C4-2B (cell line): ENCODE data around the gene KLHL17.

Source experiments
- H3K27ac ChIP-seq: fragments of 450-650 bp; 2 replicates; pipeline ENCODE4 v1.5.1; 2017
- ZFX ChIP-seq: fragments of 450-650 bp; IDR thresholded peaks from 2 replicates; pipeline ENCODE4 v1.6.1; 2017
- TF ChIP-seq, protein P1 (sequence below): fragments of 450-650 bp; conservative IDR thresholded peaks from 2 replicates; pipeline ENCODE4 v1.5.1; 2017; ENCODE audit warnings: mild to moderate bottlenecking

Gene KLHL17

DNA sequence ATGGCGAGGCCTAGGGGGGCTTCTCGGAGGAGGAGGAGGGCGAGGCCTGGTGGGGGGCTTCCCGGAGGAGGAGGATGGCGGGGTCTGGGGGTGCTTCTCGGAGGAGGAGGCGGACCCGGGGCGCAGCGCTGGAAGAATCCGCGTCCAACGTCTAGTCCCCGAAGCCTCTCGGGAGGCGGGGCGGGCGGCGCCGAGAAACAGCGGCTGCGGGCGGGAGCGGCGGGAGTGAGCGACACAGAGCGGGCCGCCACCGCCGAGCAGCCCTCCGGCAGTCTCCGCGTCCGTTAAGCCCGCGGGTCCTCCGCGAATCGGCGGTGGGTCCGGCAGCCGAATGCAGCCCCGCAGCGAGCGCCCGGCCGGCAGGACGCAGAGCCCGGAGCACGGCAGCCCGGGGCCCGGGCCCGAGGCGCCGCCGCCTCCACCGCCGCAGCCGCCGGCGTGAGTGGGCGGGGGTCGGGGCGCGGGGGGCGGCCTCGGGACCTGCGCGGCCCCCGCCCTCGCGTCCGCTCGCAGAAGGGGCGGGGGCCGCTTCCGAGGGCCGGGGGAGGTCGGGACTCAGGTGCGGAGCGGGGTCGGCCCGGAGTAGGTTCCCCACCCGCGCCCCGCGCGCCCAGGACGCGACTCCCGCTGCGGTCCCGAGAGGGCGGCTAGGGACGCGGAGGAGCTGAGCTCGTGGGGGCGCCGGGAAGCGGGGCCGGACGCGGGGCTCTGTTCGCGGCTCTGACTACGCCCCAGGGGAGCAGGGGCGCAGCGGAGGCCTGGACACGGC lies at the start of gene KLHL17:
TSS of gene KLHL17 (plus strand) at position 222 of the 769 bp plus-strand sequence. CDS start at position 332, 110 bp downstream.
- TF ChIP-seq, protein P1, sequence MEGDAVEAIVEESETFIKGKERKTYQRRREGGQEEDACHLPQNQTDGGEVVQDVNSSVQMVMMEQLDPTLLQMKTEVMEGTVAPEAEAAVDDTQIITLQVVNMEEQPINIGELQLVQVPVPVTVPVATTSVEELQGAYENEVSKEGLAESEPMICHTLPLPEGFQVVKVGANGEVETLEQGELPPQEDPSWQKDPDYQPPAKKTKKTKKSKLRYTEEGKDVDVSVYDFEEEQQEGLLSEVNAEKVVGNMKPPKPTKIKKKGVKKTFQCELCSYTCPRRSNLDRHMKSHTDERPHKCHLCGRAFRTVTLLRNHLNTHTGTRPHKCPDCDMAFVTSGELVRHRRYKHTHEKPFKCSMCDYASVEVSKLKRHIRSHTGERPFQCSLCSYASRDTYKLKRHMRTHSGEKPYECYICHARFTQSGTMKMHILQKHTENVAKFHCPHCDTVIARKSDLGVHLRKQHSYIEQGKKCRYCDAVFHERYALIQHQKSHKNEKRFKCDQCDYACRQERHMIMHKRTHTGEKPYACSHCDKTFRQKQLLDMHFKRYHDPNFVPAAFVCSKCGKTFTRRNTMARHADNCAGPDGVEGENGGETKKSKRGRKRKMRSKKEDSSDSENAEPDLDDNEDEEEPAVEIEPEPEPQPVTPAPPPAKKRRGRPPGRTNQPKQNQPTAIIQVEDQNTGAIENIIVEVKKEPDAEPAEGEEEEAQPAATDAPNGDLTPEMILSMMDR: no peak
- TF ChIP-seq ZFX: peak; percentile 6; the same call in 1 of the 2 replicates
- H3K27ac ChIP-seq: peak within 1 kb of the TSS; percentile 85

DNA sequence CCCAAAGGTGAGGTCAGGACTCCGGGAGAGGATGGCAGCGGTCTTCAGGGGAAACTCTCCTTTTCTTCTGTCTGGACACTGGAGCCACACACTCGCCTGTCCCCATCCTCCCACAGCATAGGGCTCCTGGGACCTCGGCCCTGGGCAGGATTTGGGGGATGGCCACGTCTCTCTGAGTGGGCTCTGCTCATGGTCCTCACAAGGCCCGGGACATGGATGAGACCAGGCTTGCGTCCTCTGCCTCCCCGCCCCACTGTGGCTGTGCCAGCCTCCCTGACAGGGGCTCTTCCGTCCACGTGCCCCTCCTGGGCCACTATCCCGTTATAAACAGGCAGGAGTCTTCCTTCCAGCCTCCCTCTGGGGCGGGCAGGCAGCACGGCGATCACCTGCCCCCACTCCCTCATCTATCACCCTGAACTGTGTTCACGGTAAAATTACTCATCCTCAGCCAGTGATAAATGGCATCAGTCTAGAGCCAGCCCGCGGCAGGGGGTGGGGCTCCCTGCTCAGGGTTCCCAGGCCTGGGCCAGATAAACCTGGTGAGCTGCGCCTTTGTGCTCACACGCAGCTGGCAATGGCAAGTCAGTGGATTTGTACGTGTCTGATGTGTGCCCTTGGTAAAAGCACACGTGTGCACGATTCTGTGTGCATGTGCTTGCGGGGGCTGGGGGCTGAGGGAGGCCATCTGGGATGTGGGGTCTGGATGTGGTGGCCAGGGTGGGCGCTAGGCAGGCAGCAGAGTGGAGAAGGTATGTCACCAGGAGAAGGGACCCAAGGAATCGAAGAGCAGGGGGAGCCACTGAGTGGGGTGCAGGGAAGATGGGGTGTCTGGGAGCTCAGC lies 49.3 kb upstream of the KLHL17 start:
- no peak overlapping the region for H3K27ac ChIP-seq
- TF ChIP-seq, protein P1: no peak

DNA sequence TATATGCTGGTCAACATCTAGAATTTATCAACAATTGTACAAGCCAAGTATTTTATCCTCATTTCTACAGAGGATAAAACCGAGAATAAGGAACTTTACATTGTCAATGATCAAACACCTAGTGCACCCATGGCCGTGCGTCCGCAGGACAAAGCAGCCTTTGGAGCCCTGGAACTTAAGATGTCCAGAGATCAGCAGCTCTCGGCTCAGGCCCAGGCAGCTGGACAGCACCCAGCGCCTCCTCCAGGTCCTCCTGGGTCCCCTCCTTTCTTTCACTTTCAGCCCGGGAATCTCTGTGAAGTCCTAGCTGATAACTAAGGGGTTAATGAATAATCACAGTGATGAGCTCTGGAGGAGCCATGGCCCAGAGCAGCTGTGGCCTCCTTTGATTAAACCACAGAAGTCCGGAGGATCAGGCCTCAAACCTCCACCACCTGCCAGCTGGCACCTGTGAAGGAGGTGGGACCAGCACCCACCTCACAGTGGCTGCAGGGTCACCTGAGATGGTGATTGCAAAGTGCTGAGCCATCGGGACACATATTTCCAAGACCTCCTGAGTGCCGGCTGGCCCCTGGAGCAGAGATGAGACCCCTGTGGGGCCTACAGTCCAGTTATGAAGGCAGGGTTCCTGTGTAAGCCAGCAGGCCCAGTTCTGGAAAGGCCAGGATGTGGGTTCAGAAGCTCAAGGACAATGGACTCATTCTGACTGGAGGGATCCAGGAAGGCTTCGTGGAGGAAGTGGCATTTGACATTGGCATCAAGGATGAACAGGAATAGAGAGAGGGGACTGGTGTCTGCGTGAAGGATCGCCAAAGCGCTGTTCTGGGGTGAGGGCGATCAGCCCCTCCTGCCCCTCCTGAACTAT lies 48.3 kb upstream of the KLHL17 start:
- no peak overlapping the region for H3K27ac ChIP-seq

DNA sequence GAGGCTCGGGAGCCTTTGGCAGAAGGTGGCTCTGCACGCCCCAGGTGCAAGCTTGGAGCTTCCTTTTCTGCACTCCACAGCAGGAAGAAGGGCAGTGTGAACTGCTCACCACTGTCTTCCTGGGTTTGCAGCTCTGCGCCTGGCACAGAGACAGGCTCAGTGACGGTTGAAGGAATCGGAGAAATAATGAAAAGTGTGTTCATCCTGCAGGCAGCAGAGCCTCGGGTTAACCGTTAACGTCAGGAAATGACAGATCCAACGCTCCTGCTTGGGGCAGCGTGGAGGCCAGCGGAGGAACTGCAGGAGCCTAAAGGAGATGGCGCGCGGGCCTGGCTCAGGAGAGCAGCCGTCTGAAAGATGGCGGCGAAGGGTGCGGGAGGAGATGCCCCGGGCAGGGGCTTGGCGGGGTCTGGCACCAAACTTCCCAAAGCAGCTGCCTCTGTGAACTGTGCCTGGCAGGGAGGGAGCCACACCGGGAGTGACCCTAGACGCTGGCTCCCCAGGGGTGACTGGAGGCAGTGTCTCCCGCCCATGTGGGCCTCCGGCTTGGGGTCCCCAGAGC lies 47.6 kb upstream of the KLHL17 start:
- no peak for TF ChIP-seq ZFX
- TF ChIP-seq, protein P1: no peak; the same call in 1 of the 2 replicates
- no peak overlapping the region for H3K27ac ChIP-seq

More for the DNA sequence above, 48.3 kb upstream of the KLHL17 start:
- TF ChIP-seq, protein P1: no peak
- no peak for TF ChIP-seq ZFX

DNA sequence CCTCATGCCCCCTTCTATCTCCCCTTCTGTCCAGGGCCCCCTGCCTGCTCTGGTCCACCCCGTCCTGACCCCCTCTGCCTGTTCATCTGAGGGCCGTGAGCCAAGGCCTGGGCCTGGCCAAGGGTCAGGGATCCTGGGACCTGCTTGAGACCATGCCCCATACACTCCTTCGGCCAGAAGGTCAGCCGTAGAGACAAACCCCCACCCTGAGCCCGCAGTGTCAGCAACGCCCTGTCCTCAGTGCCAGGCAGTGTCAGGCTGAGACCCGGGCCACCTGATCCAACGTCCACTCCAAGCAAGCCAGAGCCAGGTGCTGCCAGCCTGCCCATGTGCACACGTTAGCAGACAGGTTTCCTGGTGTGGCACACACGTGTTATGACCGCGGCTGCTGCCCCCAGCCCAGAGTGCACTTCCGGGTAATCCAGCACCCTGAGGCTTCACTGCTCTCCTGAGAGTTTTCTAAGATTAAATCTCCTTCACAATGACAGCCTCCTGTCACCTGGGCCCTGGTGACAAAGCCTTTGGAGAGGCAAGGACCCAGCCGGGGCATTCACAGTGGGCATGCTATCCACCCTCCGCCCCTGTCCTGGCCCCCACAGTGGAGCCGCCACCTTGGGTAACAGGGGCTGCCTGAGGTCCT lies 46.8 kb upstream of the KLHL17 start:
- TF ChIP-seq, protein P1: no peak
- no peak for TF ChIP-seq ZFX
- H3K27ac ChIP-seq: no peak overlapping the region

DNA sequence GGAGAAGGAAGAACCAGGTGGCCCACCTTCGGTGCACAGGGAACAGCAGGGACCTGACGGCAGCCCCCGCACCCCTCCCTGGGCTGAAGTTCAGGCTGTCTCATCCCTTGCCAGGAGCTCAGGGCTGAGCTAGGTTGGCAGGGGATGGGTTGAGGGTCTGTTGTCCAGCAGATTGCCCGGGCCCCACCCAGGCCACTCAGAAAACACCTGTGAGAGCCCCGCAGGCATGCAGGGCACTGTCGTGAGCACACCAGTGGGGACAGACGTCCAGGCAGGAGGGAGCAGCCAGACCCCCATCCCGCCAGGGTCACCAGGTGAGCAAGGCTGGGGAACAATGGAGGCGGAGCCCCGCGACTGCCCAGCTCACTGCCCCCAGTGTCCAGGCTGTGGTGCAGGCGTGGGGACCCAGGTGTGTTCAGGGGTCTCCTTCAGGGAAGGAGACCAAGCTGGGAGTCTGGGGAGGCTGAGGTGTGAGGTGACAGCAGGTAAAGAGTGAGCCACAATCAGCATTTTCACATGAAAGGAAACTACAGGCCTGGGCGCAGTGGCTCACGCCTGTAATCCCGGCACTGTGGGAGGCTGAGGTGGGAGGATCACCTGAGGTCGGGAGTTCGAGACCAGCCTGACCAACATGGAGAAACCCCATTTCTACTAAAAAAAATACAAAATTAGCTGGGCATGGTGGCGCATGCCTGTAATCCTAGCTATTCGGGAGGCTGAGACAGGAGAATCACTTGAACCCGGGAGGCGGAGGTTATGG lies 46.1 kb upstream of the KLHL17 start:
- TF ChIP-seq ZFX: no peak
- TF ChIP-seq, protein P1: no peak
- H3K27ac ChIP-seq: no peak overlapping the region
